ACC112 (cell line): ENCODE data around the gene C14orf132.
A peak's percentile ranks its signal among the peaks of the same experiment; 100 is the strongest.

Experiments
- H2AFZ ChIP-seq: fragments of 200-600 bp; sonication (generic); one replicate; pipeline ENCODE4 v1.6.0; 2017; ENCODE audit warnings: antibody characterized with exemption, low read length; ENCODE audit not compliant: unreplicated experiment
- H3K27ac ChIP-seq: fragments of 200-600 bp; sonication (generic); 2 replicates; pipeline ENCODE4 v1.5.1; 2014; ENCODE audit warnings: low read depth, mild to moderate bottlenecking, antibody characterized with exemption, low read length, moderate library complexity
- H3K27me3 ChIP-seq: fragments of 200-600 bp; sonication (generic); 2 replicates; pipeline ENCODE4 v1.6.1; 2014; ENCODE audit warnings: mild to moderate bottlenecking, antibody characterized with exemption, low read length, moderate library complexity, mixed read lengths; ENCODE audit not compliant: insufficient read depth
- H3K36me3 ChIP-seq: fragments of 200-600 bp; sonication (generic); 2 replicates; pipeline ENCODE4 v1.6.1; 2016; ENCODE audit warnings: mild to moderate bottlenecking, antibody characterized with exemption, low read length, moderate library complexity, mixed read lengths; ENCODE audit not compliant: insufficient read depth
- H3K4me1 ChIP-seq: fragments of 200-600 bp; sonication (generic); one replicate; pipeline ENCODE4 v1.6.1; 2016; ENCODE audit warnings: low read length, mixed read lengths; ENCODE audit not compliant: insufficient read depth, unreplicated experiment, control insufficient read depth
- H3K4me3 ChIP-seq: fragments of 200-600 bp; sonication (generic); 2 replicates; pipeline ENCODE4 v1.5.1; 2014; ENCODE audit warnings: mild to moderate bottlenecking, low read depth, low read length
- H3K79me2 ChIP-seq: fragments of 200-600 bp; sonication (generic); one replicate; pipeline ENCODE4 v1.6.0; 2016; ENCODE audit warnings: low read length; ENCODE audit not compliant: control insufficient read depth, unreplicated experiment, insufficient read depth

Gene C14orf132

GRCh38 chr14:96039633-96040311, 610 bp downstream of the C14orf132 start:
- peaks cover 15% of the 10 kb centered on the region; the same call in 1 of the 2 replicates for H3K27me3 ChIP-seq
- peak overlapping the region; percentile 82 for H2AFZ ChIP-seq
- peak overlapping the region; percentile 92 for H3K4me3 ChIP-seq
- peaks cover 19% of the 10 kb centered on the region for H3K4me1 ChIP-seq
- H3K36me3 ChIP-seq: no peaks in the 10 kb centered on the region
- H3K27ac ChIP-seq: no peak overlapping the region
- H3K79me2 ChIP-seq: peaks cover 32% of the 10 kb centered on the region

GRCh38 chr14:96040828-96041371, 1.7 kb downstream of the C14orf132 start:
- Histone ChIP-seq H3K4me1 (peaks cover 19% of the 10 kb centered on the region), H2AFZ (no peak overlapping the region), H3K36me3 (no peaks in the 10 kb centered on the region), H3K4me3 (peak overlapping the region; percentile 92), H3K27ac (no peak overlapping the region), H3K79me2 (peaks cover 32% of the 10 kb centered on the region), H3K27me3 (peaks cover 15% of the 10 kb centered on the region; the same call in 1 of the 2 replicates)

GRCh38 chr14:96042248-96042930, 3.2 kb downstream of the C14orf132 start:
- H3K27me3 ChIP-seq: peaks cover 9% of the 10 kb centered on the region; the same call in 1 of the 2 replicates
- H3K79me2 ChIP-seq: peaks cover 38% of the 10 kb centered on the region
- no peak overlapping the region for H2AFZ ChIP-seq

GRCh38 chr14:96046630-96047029, 7.5 kb downstream of the C14orf132 start:
- Histone ChIP-seq H3K4me1 (no peaks in the 10 kb centered on the region), H3K27me3 (no peaks in the 10 kb centered on the region), H3K79me2 (peaks cover 24% of the 10 kb centered on the region), H3K27ac (no peak overlapping the region), H3K4me3 (no peak overlapping the region), H3K36me3 (no peaks in the 10 kb centered on the region), H2AFZ (no peak overlapping the region)

More at GRCh38 chr14:96042248-96042930, 3.2 kb downstream of the C14orf132 start:
- Histone ChIP-seq H3K36me3 (no peaks in the 10 kb centered on the region), H3K4me3 (no peak overlapping the region), H3K27ac (no peak overlapping the region), H3K4me1 (peaks cover 19% of the 10 kb centered on the region)

- no peaks in the 10 kb centered on the region for H3K4me1 ChIP-seq
- H3K27ac ChIP-seq: no peak overlapping the region
- no peaks in the 10 kb centered on the region for H3K27me3 ChIP-seq
- H2AFZ ChIP-seq: no peak overlapping the region
- no peaks in the 10 kb centered on the region for H3K36me3 ChIP-seq
- peaks cover 19% of the 10 kb centered on the region for H3K79me2 ChIP-seq
- no peak overlapping the region for H3K4me3 ChIP-seq
These were observed 7.9 kb downstream of the C14orf132 start for GRCh38 chr14:96047101-96047500.

- H2AFZ ChIP-seq: no peak overlapping the region
- H3K4me1 ChIP-seq: peaks cover 17% of the 10 kb centered on the region
- H3K36me3 ChIP-seq: no peaks in the 10 kb centered on the region
- H3K79me2 ChIP-seq: peaks cover 10% of the 10 kb centered on the region
- H3K27me3 ChIP-seq: no peaks in the 10 kb centered on the region
- H3K4me3 ChIP-seq: no peak overlapping the region
- H3K27ac ChIP-seq: no peak overlapping the region
These were observed 10.8 kb downstream of the C14orf132 start for GRCh38 chr14:96049932-96050331.

GRCh38 chr14:96050482-96050881, 11.3 kb downstream of the C14orf132 start:
- no peak overlapping the region for H3K27ac ChIP-seq
- no peaks in the 10 kb centered on the region for H3K36me3 ChIP-seq
- H3K4me1 ChIP-seq: peaks cover 22% of the 10 kb centered on the region
- H2AFZ ChIP-seq: no peak overlapping the region
- no peaks in the 10 kb centered on the region for H3K27me3 ChIP-seq
- H3K79me2 ChIP-seq: peaks cover 10% of the 10 kb centered on the region
- no peak overlapping the region for H3K4me3 ChIP-seq

- Histone ChIP-seq H3K4me1 (peaks cover 22% of the 10 kb centered on the region), H3K4me3 (no peak overlapping the region), H3K36me3 (no peaks in the 10 kb centered on the region), H3K27ac (no peak overlapping the region), H2AFZ (no peak overlapping the region), H3K79me2 (peaks cover 10% of the 10 kb centered on the region), H3K27me3 (no peaks in the 10 kb centered on the region)
These were observed 12.1 kb downstream of the C14orf132 start for GRCh38 chr14:96051231-96051630.

GRCh38 chr14:96051642-96052540, 12.7 kb downstream of the C14orf132 start:
- Histone ChIP-seq H3K27ac (no peak overlapping the region), H3K4me3 (no peak overlapping the region), H3K27me3 (no peaks in the 10 kb centered on the region), H3K79me2 (peaks cover 7% of the 10 kb centered on the region), H2AFZ (no peak overlapping the region), H3K36me3 (no peaks in the 10 kb centered on the region), H3K4me1 (peaks cover 22% of the 10 kb centered on the region)

- Histone ChIP-seq H3K36me3 (no peaks in the 10 kb centered on the region), H3K79me2 (peaks cover 4% of the 10 kb centered on the region), H3K27me3 (no peaks in the 10 kb centered on the region), H2AFZ (no peak overlapping the region), H3K27ac (no peak overlapping the region; the same call in 1 of the 2 replicates), H3K4me3 (no peak overlapping the region), H3K4me1 (peaks cover 22% of the 10 kb centered on the region)
These were observed 13.5 kb downstream of the C14orf132 start for GRCh38 chr14:96052541-96053247.
